HL-60 (cell line): ENCODE measurements around the gene ZBTB12.
"Not testable (repeated sequence)": the region's sequence is repeated elsewhere in the genome, so short reads cannot be mapped to it uniquely, and the experiment has no call there.

ENCODE experiments used
- DNase-seq, 2 experiments: peaks; one replicate each; pipeline ENCODE4 v3.0.0-alpha.2; 2010 to 2020; ENCODE audit warnings: low read depth in 1 of 2, low spot score in 1 of 2
- H3K27ac ChIP-seq: fragments of 250-450 bp; sonication (Bioruptor Pico); replicated peaks from 2 replicates; pipeline ENCODE4 v1.5.1; 2020; ENCODE audit warnings: mild to moderate bottlenecking, moderate library complexity
- H3K27me3 ChIP-seq: fragments of 250-450 bp; sonication (Bioruptor Pico); 2 replicates; pipeline ENCODE4 v1.5.1; 2021; ENCODE audit warnings: mild to moderate bottlenecking, moderate library complexity; ENCODE audit not compliant: insufficient read depth, poor library complexity, severe bottlenecking
- H3K4me3 ChIP-seq: replicated peaks from 2 replicates; pipeline ENCODE4 v1.5.1; 2011; ENCODE audit warnings: mild to moderate bottlenecking, control low read depth, low read length; ENCODE audit not compliant: insufficient read depth
- GABPA ChIP-seq: IDR thresholded peaks from 2 replicates; pipeline ENCODE4 v1.6.1; 2012; ENCODE audit warnings: low read depth
- POLR2AphosphoS5 ChIP-seq: IDR thresholded peaks from 2 replicates; pipeline ENCODE4 v1.6.1; 2012; ENCODE audit warnings: low read depth
- SPI1 ChIP-seq: IDR thresholded peaks from 2 replicates; pipeline ENCODE4 v1.6.1; 2012; ENCODE audit warnings: low read depth, mild to moderate bottlenecking, borderline replicate concordance
- TF ChIP-seq, protein P1 (sequence below): IDR thresholded peaks from 2 replicates; pipeline ENCODE4 v1.6.1; 2012; ENCODE audit warnings: low read depth; ENCODE audit not compliant: insufficient replicate concordance
- TF ChIP-seq, protein P2 (sequence below): IDR thresholded peaks from one replicate; pipeline ENCODE4 v1.5.1; 2011; ENCODE audit warnings: low read length, control low read depth, inconsistent platforms; ENCODE audit not compliant: insufficient read depth

Gene ZBTB12

DNA sequence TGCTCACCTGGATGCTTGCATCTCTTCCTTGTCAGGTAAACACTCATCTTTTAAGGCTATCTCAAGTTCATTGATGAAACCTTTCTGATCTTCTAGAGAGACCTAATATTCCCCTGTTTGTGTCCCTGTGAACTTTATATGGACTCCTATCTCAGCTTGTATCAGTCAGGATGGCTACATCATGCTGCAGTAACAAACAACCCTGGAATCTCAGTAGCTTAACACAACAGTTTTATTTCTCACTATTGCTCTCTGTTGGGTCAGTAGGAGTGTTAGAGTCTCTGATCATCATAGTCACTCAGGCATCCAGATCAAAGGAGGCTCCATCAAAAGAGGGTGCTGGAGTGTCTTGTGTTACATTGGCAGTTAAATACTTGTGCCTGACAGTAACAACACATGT lies 13.5 kb upstream of the ZBTB12 start:
- no peaks in the 10 kb centered on the region for H3K27me3 ChIP-seq
- H3K27ac ChIP-seq = no peak overlapping the region
- no peak for DNase-seq
- H3K4me3 ChIP-seq = no peak overlapping the region
- TF ChIP-seq SPI1 (no peak), GABPA (no peak), POLR2AphosphoS5 (no peak)
- TF ChIP-seq, protein P1, sequence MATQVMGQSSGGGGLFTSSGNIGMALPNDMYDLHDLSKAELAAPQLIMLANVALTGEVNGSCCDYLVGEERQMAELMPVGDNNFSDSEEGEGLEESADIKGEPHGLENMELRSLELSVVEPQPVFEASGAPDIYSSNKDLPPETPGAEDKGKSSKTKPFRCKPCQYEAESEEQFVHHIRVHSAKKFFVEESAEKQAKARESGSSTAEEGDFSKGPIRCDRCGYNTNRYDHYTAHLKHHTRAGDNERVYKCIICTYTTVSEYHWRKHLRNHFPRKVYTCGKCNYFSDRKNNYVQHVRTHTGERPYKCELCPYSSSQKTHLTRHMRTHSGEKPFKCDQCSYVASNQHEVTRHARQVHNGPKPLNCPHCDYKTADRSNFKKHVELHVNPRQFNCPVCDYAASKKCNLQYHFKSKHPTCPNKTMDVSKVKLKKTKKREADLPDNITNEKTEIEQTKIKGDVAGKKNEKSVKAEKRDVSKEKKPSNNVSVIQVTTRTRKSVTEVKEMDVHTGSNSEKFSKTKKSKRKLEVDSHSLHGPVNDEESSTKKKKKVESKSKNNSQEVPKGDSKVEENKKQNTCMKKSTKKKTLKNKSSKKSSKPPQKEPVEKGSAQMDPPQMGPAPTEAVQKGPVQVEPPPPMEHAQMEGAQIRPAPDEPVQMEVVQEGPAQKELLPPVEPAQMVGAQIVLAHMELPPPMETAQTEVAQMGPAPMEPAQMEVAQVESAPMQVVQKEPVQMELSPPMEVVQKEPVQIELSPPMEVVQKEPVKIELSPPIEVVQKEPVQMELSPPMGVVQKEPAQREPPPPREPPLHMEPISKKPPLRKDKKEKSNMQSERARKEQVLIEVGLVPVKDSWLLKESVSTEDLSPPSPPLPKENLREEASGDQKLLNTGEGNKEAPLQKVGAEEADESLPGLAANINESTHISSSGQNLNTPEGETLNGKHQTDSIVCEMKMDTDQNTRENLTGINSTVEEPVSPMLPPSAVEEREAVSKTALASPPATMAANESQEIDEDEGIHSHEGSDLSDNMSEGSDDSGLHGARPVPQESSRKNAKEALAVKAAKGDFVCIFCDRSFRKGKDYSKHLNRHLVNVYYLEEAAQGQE = no peak
- TF ChIP-seq, protein P2, sequence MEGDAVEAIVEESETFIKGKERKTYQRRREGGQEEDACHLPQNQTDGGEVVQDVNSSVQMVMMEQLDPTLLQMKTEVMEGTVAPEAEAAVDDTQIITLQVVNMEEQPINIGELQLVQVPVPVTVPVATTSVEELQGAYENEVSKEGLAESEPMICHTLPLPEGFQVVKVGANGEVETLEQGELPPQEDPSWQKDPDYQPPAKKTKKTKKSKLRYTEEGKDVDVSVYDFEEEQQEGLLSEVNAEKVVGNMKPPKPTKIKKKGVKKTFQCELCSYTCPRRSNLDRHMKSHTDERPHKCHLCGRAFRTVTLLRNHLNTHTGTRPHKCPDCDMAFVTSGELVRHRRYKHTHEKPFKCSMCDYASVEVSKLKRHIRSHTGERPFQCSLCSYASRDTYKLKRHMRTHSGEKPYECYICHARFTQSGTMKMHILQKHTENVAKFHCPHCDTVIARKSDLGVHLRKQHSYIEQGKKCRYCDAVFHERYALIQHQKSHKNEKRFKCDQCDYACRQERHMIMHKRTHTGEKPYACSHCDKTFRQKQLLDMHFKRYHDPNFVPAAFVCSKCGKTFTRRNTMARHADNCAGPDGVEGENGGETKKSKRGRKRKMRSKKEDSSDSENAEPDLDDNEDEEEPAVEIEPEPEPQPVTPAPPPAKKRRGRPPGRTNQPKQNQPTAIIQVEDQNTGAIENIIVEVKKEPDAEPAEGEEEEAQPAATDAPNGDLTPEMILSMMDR = no peak

DNA sequence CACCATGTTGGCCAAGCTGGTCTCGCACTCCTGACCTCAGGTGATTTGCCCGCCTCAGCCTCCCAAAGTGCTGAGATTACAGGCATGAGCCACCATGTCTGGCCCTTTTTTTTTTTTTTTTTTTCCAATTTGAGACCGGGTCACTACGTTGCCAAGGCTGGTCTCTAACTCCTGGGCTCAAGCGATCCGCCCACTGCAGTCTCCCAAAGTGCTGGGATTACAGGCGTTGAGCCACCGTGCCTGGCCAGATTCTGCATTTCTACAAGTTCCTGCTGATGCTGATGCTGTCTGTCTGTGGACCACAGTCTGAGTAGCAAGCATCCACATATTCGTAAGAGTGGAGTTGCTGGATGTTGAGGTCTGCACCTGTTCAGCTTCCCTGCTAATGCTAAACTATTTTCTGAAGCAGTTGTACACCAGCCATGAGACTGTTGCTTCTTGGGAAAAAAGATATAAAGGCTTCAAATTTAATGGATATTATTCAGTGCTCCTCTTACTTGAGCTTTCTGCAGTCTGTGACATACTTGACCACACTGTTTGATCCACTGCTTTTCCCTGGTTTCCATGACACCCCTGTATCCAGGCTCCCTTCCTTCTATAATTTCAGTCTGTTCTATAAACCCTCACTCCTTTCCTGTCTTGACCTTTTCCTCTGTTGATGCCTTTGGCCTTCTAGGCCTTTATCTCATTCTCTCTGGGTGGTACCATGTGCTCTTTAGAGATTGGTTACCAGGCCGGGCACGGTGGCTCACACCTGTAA lies 10.1 kb upstream of the ZBTB12 start:
- DNase-seq = no peak
- TF ChIP-seq, protein P1 = no peak
- TF ChIP-seq POLR2AphosphoS5 = no peak
- Histone ChIP-seq H3K4me3 (no peak overlapping the region), H3K27me3 (no peaks in the 10 kb centered on the region), H3K27ac (no peak overlapping the region)

DNA sequence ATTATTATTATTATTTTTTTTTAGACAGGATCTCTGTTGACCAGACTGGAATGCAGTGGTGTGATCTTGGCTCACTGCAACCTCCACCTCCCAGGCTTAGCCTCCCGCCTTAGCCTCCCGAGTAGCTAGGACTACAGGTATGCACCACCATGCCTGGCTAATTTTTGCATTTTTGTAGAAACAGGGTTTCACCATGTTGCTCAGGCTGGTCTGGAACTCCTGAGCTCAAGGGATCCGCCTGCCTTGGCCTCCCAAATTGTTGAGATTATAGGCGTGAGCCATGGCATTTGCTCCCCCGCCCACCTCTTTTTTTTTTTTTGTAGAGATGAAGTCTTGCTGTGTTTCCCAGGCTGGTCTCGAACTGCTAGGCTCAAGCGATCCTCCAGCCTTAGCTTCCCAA lies 7.4 kb upstream of the ZBTB12 start:
- not testable (repeated sequence) for H3K27me3 ChIP-seq, H3K27ac ChIP-seq, DNase-seq, H3K4me3 ChIP-seq

DNA sequence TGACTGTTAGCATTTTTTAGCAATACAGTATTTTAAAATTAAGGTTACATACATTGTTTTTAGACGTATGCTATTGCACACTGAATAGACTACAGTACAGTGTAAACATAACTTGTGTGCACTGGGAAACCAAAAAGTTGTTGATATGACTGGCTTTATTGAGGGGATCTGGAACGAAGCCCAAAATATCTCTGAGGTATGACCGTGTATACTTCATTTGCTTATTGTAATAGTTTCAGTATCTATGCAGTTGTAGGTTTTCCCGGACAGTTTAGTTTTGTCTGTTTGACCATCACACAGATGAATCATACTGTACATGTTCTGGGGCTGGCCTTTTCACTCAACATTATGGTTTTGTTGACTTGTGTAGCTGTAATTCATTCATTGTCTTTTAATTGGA lies 6.9 kb upstream of the ZBTB12 start:
- no peak overlapping the region for H3K4me3 ChIP-seq
- TF ChIP-seq POLR2AphosphoS5 (no peak), SPI1 (no peak), GABPA (no peak)
- TF ChIP-seq, protein P2 = no peak
- TF ChIP-seq, protein P1 = no peak
- H3K27me3 ChIP-seq = no peaks in the 10 kb centered on the region
- H3K27ac ChIP-seq = no peak overlapping the region
- DNase-seq = no peak

DNA sequence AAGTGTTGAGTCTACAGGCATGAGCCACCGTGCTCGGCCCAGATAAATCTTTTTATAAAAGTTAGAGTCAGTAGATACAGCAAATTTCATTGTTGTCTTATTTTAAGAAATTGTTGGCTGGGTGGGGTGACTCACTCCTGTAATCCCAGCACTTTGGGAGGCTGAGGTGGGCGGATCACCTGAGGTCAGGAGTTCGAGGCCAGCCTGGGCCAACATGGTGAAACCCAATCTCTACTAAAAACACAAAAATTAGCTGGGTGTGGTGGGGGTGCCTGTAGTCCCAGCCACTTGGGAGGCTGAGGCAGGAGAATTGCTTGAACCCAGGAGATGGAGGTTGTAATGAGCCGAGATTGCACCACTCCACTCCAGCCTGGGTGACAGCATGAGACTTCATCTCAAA lies 6.4 kb upstream of the ZBTB12 start:
- not testable (repeated sequence) for DNase-seq, H3K27ac ChIP-seq, H3K27me3 ChIP-seq, H3K4me3 ChIP-seq
